HepG2 (cell line): ENCODE results near the gene IL17RB. TPM values are rescaled to one million over a fixed set of nuclear protein-coding genes. Genes with fewer than 3 reads are reported as not detected.

ENCODE experiments used
- ARNT2 ChIP-seq: sonication (generic); formaldehyde crosslinking; IDR thresholded peaks from 2 replicates; pipeline ENCODE4 v1.8.0; 2022; ENCODE audit warnings: mild to moderate bottlenecking, low read depth, missing genetic modification reagents, moderate library complexity
- BRCA1 ChIP-seq: sonication (generic); formaldehyde crosslinking; IDR thresholded peaks from 2 replicates; pipeline ENCODE4 v1.4.0; 2020; ENCODE audit warnings: missing genetic modification reagents
- FOXJ3 ChIP-seq: sonication (generic); formaldehyde crosslinking; IDR thresholded peaks from 2 replicates; pipeline ENCODE4 v1.4.0; 2020; ENCODE audit warnings: missing genetic modification reagents, mild to moderate bottlenecking, borderline replicate concordance
- GPBP1L1 ChIP-seq: sonication (generic); formaldehyde crosslinking; IDR thresholded peaks from 2 replicates; pipeline ENCODE4 v1.5.0; 2020; ENCODE audit warnings: mild to moderate bottlenecking, missing genetic modification reagents
- IRF9 ChIP-seq: sonication (generic); formaldehyde crosslinking; IDR thresholded peaks from 2 replicates; pipeline ENCODE4 v1.8.0; 2022; ENCODE audit warnings: missing genetic modification reagents, mild to moderate bottlenecking, borderline replicate concordance
- MLXIP ChIP-seq: sonication (generic); formaldehyde crosslinking; IDR thresholded peaks from 2 replicates; pipeline ENCODE4 v1.9.0; 2021; ENCODE audit warnings: missing genetic modification reagents, borderline replicate concordance
- PATZ1 ChIP-seq: sonication (generic); formaldehyde crosslinking; IDR thresholded peaks from 2 replicates; pipeline ENCODE4 v1.4.0; 2020; ENCODE audit warnings: missing genetic modification reagents
- PTBP1 ChIP-seq: fragments of 200-400 bp; formaldehyde crosslinking; IDR thresholded peaks from 2 replicates; pipeline ENCODE4 v1.6.1; 2018; ENCODE audit warnings: low read length, low read depth; ENCODE audit not compliant: poor library complexity, severe bottlenecking
- RAD51 ChIP-seq: fragments of 450-650 bp; IDR thresholded peaks from 2 replicates; pipeline ENCODE4 v1.6.1; 2016; ENCODE audit warnings: borderline replicate concordance
- TARDBP ChIP-seq: sonication (generic); formaldehyde crosslinking; IDR thresholded peaks from 2 replicates; pipeline ENCODE4 v1.8.0; 2022; ENCODE audit warnings: mild to moderate bottlenecking, missing genetic modification reagents
- TBX2 ChIP-seq: sonication (generic); formaldehyde crosslinking; IDR thresholded peaks from 2 replicates; pipeline ENCODE4 v1.5.0; 2020; ENCODE audit warnings: missing genetic modification reagents, mild to moderate bottlenecking, borderline replicate concordance
- TCF12 ChIP-seq, 2 experiments: fragments of 450-650 bp in 1 of 2; sonication (generic) in 1 of 2; formaldehyde crosslinking in 1 of 2; IDR thresholded peaks; 2 replicates each; pipeline versions ENCODE4 v1.6.1 to v1.8.0; 2017 to 2022; ENCODE audit warnings: antibody characterized with exemption in 1 of 2, mild to moderate bottlenecking in 1 of 2, missing genetic modification reagents in 1 of 2, moderate library complexity in 1 of 2
- TRIM22 ChIP-seq: fragments of 450-650 bp; IDR thresholded peaks from 2 replicates; pipeline ENCODE4 v1.6.1; 2017
- YEATS2 ChIP-seq: sonication (generic); formaldehyde crosslinking; IDR thresholded peaks from 2 replicates; pipeline ENCODE4 v1.4.0; 2020; ENCODE audit warnings: missing genetic modification reagents, borderline replicate concordance
- ZNF296 ChIP-seq: sonication (generic); formaldehyde crosslinking; conservative IDR thresholded peaks from 2 replicates; pipeline ENCODE4 v1.5.0; 2020; ENCODE audit warnings: mild to moderate bottlenecking, missing genetic modification reagents
- ZNF3 ChIP-seq: IDR thresholded peaks from 2 replicates; pipeline ENCODE4 v1.7.0; 2017; ENCODE audit warnings: inconsistent platforms
- ZNF354B ChIP-seq: sonication (generic); formaldehyde crosslinking; IDR thresholded peaks from 2 replicates; pipeline ENCODE4 v1.8.0; 2022; ENCODE audit warnings: mild to moderate bottlenecking, missing genetic modification reagents
- ZNF605 ChIP-seq: sonication (generic); formaldehyde crosslinking; IDR thresholded peaks from 2 replicates; pipeline ENCODE4 v1.8.0; 2022; ENCODE audit warnings: mild to moderate bottlenecking, missing genetic modification reagents
- polyA plus RNA-seq, 8 experiments: library from polyadenylated mRNA; depleted of rRNA in 3 of 8; stranded (reverse) in 7 of 8; unstranded in 1 of 8; fragments of >200 nt; fragmentation: Illumina TruSeq in 4 of 8; extraction: Trizol in 4 of 8; gene quantifications; 2 replicates each; pipeline versions ENCODE4 v1.2.1 to v1.2.3, GENCODE V29; 2011 to 2016; ENCODE audit warnings: low read depth in 4 of 8, missing spikeins in 1 of 8, mixed read lengths in 1 of 8; ENCODE audit not compliant: insufficient read depth in 1 of 8
- total RNA-seq, 5 experiments: library from RNA; depleted of rRNA; stranded (reverse); fragments of >200 nt; fragmentation: Illumina TruSeq; extraction: Trizol; gene quantifications; 2 replicates each; pipeline ENCODE4 v1.2.3, GENCODE V29; 2016; ENCODE audit warnings: low read depth in 1 of 5

The IL17RB gene
- total and polyA plus RNA-seq, 2 of the 13 experiments (the other 11 are each of a cell fraction or from before 2014, with no cell fraction given): 130 to 190 TPM

GRCh38 chr3:53845103-53845880 is 1.1 kb upstream of the IL17RB start (continued):
- TF ChIP-seq GPBP1L1 (CRISPR knock-in tag) (no peak), YEATS2 (CRISPR knock-in tag) (no peak; the same call in 1 of the 2 replicates), TRIM22 (no peak), ZNF296 (CRISPR knock-in tag) (no peak), MLXIP (CRISPR knock-in tag) (no peak), TBX2 (no peak), PTBP1 (no peak), ZNF354B (no peak), TCF12 (IDR thresholded peaks at IDR 0.05) (no peak), TCF12 (CRISPR knock-in tag; IDR thresholded peaks at IDR 0.05) (no peak), ZNF605 (CRISPR knock-in tag) (no peak), RAD51 (no peak), FOXJ3 (no peak), BRCA1 (CRISPR knock-in tag) (no peak), TARDBP (CRISPR knock-in tag) (no peak), ARNT2 (CRISPR knock-in tag) (0 out of 2 replicates have a peak, but pooled peaks have one; percentile 41), PATZ1 (CRISPR knock-in tag) (no peak), IRF9 (CRISPR knock-in tag) (peak; percentile 41; the same call in 1 of the 2 replicates), ZNF3 (no peak)
